ENCODE data around the gene ATXN10.

Gene ATXN10

GRCh38 chr22:45645526-45646414, 25.9 kb upstream of the ATXN10 start:
- H3K27me3 ChIP-seq (ENCODE audit: low read depth, low read length): peaks cover 8% of the 10 kb centered on the region
- H3K9me3 ChIP-seq (ENCODE audit: control insufficient read depth in 1 of 2, low read length in 2 of 2): no peaks in the 10 kb centered on the region
- no peak overlapping the region for H3K27ac ChIP-seq (ENCODE audit: low read length)
- no peak overlapping the region for H3K4me3 ChIP-seq (ENCODE audit: low read depth in 1 of 2, low read length in 2 of 2)
- peaks cover 0 to 8% of the 10 kb centered on the region in 2 donors for H3K4me1 ChIP-seq (ENCODE audit: control insufficient read depth in 1 of 2, insufficient read depth in 2 of 2, low read length in 2 of 2)
- H3K36me3 ChIP-seq (ENCODE audit: control insufficient read depth in 1 of 2, insufficient read depth in 2 of 2, low read length in 2 of 2): no peaks in the 10 kb centered on the region

DNA sequence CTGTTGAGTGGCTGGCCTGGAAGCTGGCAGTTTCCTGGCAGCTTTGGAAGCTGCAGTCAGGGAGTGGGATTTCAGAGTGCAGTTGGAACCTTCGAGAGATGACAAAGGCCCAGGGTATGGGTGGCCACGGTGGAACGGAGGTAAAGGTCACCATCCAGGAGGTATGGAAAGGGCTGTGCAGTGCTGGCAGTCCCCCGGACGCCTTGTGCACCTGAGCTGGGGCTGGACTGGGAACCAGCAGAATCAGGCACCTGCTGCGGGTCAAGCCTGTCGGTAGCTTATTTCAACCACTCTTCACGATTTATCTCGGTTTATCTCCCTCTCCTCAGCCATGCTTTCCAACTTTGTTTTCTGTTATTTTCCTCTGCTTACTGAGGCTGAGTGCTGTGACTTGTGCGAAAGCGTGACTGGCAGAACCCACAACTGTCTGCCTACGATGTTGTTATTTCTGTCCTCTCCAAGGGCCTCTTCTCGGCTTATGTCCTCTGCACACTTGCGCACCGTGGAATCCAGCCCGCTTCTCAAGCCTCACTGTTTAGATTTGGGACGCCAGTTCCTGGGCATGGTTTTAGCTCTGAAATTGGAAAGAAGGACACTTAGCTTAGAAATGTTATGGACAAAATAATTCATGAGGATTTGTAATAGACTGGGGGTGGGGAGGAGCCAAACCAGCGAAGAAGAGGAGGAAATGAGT, 24.0 kb upstream of the ATXN10 start:
- Histone ChIP-seq H3K9me3 (ENCODE audit: control insufficient read depth in 1 of 2, low read length in 2 of 2) (no peaks in the 10 kb centered on the region), H3K27ac (ENCODE audit: low read length) (no peak overlapping the region), H3K36me3 (ENCODE audit: control insufficient read depth in 1 of 2, insufficient read depth in 2 of 2, low read length in 2 of 2) (no peaks in the 10 kb centered on the region), H3K4me1 (ENCODE audit: control insufficient read depth in 1 of 2, insufficient read depth in 2 of 2, low read length in 2 of 2) (peaks cover 0 to 8% of the 10 kb centered on the region in 2 donors), H3K4me3 (ENCODE audit: low read depth in 1 of 2, low read length in 2 of 2) (no peak overlapping the region), H3K27me3 (ENCODE audit: low read depth, low read length) (peaks cover 8% of the 10 kb centered on the region)

GRCh38 chr22:45648301-45649117, 23.1 kb upstream of the ATXN10 start:
- H3K4me1 ChIP-seq (ENCODE audit: control insufficient read depth in 1 of 2, insufficient read depth in 2 of 2, low read length in 2 of 2): peaks cover 0 to 8% of the 10 kb centered on the region in 2 donors
- H3K4me3 ChIP-seq (ENCODE audit: low read depth in 1 of 2, low read length in 2 of 2): no peak overlapping the region
- no peaks in the 10 kb centered on the region for H3K36me3 ChIP-seq (ENCODE audit: control insufficient read depth in 1 of 2, insufficient read depth in 2 of 2, low read length in 2 of 2)
- H3K27me3 ChIP-seq (ENCODE audit: low read depth, low read length): peaks cover 8% of the 10 kb centered on the region
- H3K27ac ChIP-seq (ENCODE audit: low read length): no peak overlapping the region
- no peaks in the 10 kb centered on the region for H3K9me3 ChIP-seq (ENCODE audit: control insufficient read depth in 1 of 2, low read length in 2 of 2)

- no peak overlapping the region for H3K27ac ChIP-seq (ENCODE audit: low read length)
- peaks cover 6% of the 10 kb centered on the region for H3K27me3 ChIP-seq (ENCODE audit: low read depth, low read length)
- H3K4me1 ChIP-seq (ENCODE audit: control insufficient read depth in 1 of 2, insufficient read depth in 2 of 2, low read length in 2 of 2): peaks cover 0 to 8% of the 10 kb centered on the region in 2 donors
- H3K9me3 ChIP-seq (ENCODE audit: control insufficient read depth in 1 of 2, low read length in 2 of 2): no peaks in the 10 kb centered on the region
- H3K4me3 ChIP-seq (ENCODE audit: low read depth in 1 of 2, low read length in 2 of 2): no peak overlapping the region
- no peaks in the 10 kb centered on the region for H3K36me3 ChIP-seq (ENCODE audit: control insufficient read depth in 1 of 2, insufficient read depth in 2 of 2, low read length in 2 of 2)
Observed at GRCh38 chr22:45649809-45650208, 21.8 kb upstream of the ATXN10 start.

- H3K9me3 ChIP-seq (ENCODE audit: control insufficient read depth in 1 of 2, low read length in 2 of 2): no peaks in the 10 kb centered on the region
- H3K4me1 ChIP-seq (ENCODE audit: control insufficient read depth in 1 of 2, insufficient read depth in 2 of 2, low read length in 2 of 2): peaks cover 0 to 3% of the 10 kb centered on the region in 2 donors
- no peaks in the 10 kb centered on the region for H3K27me3 ChIP-seq (ENCODE audit: low read depth, low read length)
- H3K4me3 ChIP-seq (ENCODE audit: low read depth in 1 of 2, low read length in 2 of 2): no peak overlapping the region
- H3K27ac ChIP-seq (ENCODE audit: low read length): no peak overlapping the region
- H3K36me3 ChIP-seq (ENCODE audit: control insufficient read depth in 1 of 2, insufficient read depth in 2 of 2, low read length in 2 of 2): no peaks in the 10 kb centered on the region
Observed at GRCh38 chr22:45650721-45651120, 20.9 kb upstream of the ATXN10 start.

- H3K4me3 ChIP-seq (ENCODE audit: low read depth in 1 of 2, low read length in 2 of 2): no peak overlapping the region
- H3K36me3 ChIP-seq (ENCODE audit: control insufficient read depth in 1 of 2, insufficient read depth in 2 of 2, low read length in 2 of 2): no peaks in the 10 kb centered on the region
- H3K4me1 ChIP-seq (ENCODE audit: control insufficient read depth in 1 of 2, insufficient read depth in 2 of 2, low read length in 2 of 2): no peaks in the 10 kb centered on the region
- no peaks in the 10 kb centered on the region for H3K27me3 ChIP-seq (ENCODE audit: low read depth, low read length)
- no peak overlapping the region for H3K27ac ChIP-seq (ENCODE audit: low read length)
- H3K9me3 ChIP-seq (ENCODE audit: control insufficient read depth in 1 of 2, low read length in 2 of 2): no peaks in the 10 kb centered on the region
Observed at GRCh38 chr22:45651931-45652528, 19.6 kb upstream of the ATXN10 start.

- Histone ChIP-seq H3K27me3 (ENCODE audit: low read depth, low read length) (no peaks in the 10 kb centered on the region), H3K27ac (ENCODE audit: low read length) (no peak overlapping the region), H3K36me3 (ENCODE audit: control insufficient read depth in 1 of 2, insufficient read depth in 2 of 2, low read length in 2 of 2) (no peaks in the 10 kb centered on the region), H3K4me1 (ENCODE audit: control insufficient read depth in 1 of 2, insufficient read depth in 2 of 2, low read length in 2 of 2) (no peaks in the 10 kb centered on the region), H3K4me3 (ENCODE audit: low read depth in 1 of 2, low read length in 2 of 2) (no peak overlapping the region), H3K9me3 (ENCODE audit: control insufficient read depth in 1 of 2, low read length in 2 of 2) (no peaks in the 10 kb centered on the region)
Observed at GRCh38 chr22:45656577-45656976, 15.1 kb upstream of the ATXN10 start.

GRCh38 chr22:45657701-45658100, 13.9 kb upstream of the ATXN10 start:
- no peak overlapping the region for H3K27ac ChIP-seq (ENCODE audit: low read length)
- no peaks in the 10 kb centered on the region for H3K27me3 ChIP-seq (ENCODE audit: low read depth, low read length)
- no peak overlapping the region for H3K4me3 ChIP-seq (ENCODE audit: low read depth in 1 of 2, low read length in 2 of 2)
- no peaks in the 10 kb centered on the region for H3K4me1 ChIP-seq (ENCODE audit: control insufficient read depth in 1 of 2, insufficient read depth in 2 of 2, low read length in 2 of 2)
- no peaks in the 10 kb centered on the region for H3K36me3 ChIP-seq (ENCODE audit: control insufficient read depth in 1 of 2, insufficient read depth in 2 of 2, low read length in 2 of 2)
- no peaks in the 10 kb centered on the region for H3K9me3 ChIP-seq (ENCODE audit: control insufficient read depth in 1 of 2, low read length in 2 of 2)

DNA sequence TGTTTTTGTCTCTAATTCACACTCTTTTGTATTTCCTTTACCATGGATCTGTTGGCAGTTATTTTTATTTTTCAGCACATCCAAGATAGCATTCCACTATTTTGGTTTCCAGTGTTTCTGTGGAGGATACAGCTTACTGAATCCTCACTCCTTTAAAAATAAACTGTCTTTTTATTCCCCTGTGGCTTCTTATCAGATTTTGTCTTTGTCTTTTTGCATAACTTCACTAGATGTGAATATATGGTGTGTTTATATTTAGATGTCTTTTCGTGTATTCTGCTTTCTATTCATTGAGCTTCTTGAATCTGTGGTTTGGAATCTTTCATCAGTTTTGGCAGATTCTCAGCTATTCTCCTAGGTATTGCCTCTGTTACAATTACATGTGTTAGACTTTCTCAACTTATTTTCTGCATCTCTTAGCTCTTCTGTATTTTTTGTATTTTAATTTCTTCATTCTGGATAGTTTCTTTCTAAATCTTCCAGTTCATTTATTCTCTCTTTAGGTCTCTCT, 7.4 kb upstream of the ATXN10 start:
- no peaks in the 10 kb centered on the region for H3K27me3 ChIP-seq (ENCODE audit: low read depth, low read length)
- no peaks in the 10 kb centered on the region for H3K36me3 ChIP-seq (ENCODE audit: control insufficient read depth in 1 of 2, insufficient read depth in 2 of 2, low read length in 2 of 2)
- no peak overlapping the region for H3K4me3 ChIP-seq (ENCODE audit: low read depth in 1 of 2, low read length in 2 of 2)
- no peak overlapping the region for H3K27ac ChIP-seq (ENCODE audit: low read length)
- no peaks in the 10 kb centered on the region for H3K4me1 ChIP-seq (ENCODE audit: control insufficient read depth in 1 of 2, insufficient read depth in 2 of 2, low read length in 2 of 2)
- H3K9me3 ChIP-seq (ENCODE audit: control insufficient read depth in 1 of 2, low read length in 2 of 2): peaks cover 0 to 3% of the 10 kb centered on the region in 2 donors

- H3K4me1 ChIP-seq (ENCODE audit: control insufficient read depth in 1 of 2, insufficient read depth in 2 of 2, low read length in 2 of 2): peaks cover 0 to 4% of the 10 kb centered on the region in 2 donors
- no peaks in the 10 kb centered on the region for H3K36me3 ChIP-seq (ENCODE audit: control insufficient read depth in 1 of 2, insufficient read depth in 2 of 2, low read length in 2 of 2)
- no peak overlapping the region for H3K27ac ChIP-seq (ENCODE audit: low read length)
- no peaks in the 10 kb centered on the region for H3K27me3 ChIP-seq (ENCODE audit: low read depth, low read length)
- peaks cover 0 to 3% of the 10 kb centered on the region in 2 donors for H3K9me3 ChIP-seq (ENCODE audit: control insufficient read depth in 1 of 2, low read length in 2 of 2)
- no peak overlapping the region for H3K4me3 ChIP-seq (ENCODE audit: low read depth in 1 of 2, low read length in 2 of 2)
Observed at GRCh38 chr22:45667486-45667885, 4.1 kb upstream of the ATXN10 start.

Measured in muscle layer of duodenum (tissue), 2 donors.